ENCODE measurements around the gene TNFSF9.
A peak's percentile ranks its signal among the peaks of the same experiment; 100 is the strongest.
"Not testable (repeated sequence)": the region's sequence is repeated elsewhere in the genome, so short reads cannot be mapped to it uniquely, and the experiment has no call there.

Gene TNFSF9

DNA sequence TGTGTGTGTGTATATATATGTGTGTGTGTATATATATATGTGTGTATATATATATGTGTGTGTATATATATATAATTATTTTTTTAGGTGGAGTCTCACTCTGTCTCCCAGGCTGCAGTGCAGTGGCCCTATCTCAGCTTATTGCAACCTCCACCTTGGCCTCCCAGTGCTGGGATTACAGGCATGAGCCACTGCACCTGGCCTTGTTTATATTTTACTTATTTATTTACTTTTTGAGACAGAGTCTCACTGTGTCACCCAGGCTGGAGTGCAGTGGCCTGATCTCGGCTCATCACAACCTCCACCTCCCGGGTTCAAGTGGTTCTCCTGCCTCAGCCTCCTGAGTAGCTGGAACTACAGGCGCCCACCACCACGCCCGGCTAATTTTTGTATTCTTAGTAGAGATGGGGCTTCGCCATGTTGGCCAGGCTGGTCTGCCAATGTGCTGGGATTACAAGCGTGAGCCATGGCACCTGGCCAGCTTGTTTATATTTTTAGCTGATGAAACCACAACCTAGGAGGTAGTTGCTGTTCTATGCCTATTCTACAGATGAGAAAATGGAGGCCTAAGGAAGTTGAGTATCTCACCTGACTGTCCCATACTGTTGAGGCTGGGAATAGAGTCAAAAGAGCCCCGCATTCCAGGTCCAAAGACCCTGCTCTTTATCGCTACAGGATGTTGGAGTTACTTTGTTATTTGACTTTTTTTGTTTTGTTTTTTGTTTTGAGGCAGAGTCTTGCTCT is 22.6 kb upstream of the TNFSF9 start:
- DNase-seq, result not testable (repeated sequence)

DNA sequence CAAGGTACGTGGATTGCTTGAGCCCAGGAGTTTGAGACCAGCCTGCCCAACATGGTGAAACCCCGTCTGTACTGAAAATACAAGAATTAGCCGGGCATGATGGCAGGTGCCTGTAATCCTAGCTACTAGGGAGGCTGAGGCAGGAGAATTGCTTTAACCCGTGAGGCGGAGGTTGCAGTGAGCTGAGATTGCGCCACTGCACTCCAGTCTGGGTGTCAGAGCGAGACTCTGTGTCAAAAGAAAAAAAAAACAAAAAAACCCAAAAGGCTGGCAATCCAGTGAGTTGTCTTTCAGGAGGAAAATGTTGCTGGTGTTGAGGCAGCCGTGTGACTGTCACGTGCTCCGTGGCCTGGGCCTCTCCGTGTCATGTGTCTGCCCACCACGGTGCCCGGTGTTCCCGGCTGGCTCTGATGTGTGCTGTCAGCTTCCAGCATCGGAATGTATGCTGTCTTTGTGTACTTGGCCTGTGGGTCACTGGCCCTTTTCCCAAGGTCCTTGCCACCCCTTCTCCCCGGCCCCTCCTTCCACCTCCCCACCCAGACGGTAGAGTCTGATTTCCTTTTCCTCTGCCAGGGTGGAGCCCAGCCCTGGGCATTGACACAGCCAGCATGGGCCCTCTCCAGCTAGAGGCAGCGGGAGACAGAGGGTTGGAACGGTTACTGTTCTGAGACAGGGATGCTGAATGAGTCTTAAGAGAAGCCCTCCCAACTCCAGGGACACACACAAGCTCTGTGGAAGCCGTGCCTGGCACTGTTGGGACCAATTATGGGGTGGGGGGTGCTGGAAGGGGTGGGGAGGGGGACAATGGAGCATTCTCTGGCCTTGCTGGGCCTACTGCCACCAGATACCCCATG is 21.5 kb upstream of the TNFSF9 start:
- no peak for DNase-seq

DNA sequence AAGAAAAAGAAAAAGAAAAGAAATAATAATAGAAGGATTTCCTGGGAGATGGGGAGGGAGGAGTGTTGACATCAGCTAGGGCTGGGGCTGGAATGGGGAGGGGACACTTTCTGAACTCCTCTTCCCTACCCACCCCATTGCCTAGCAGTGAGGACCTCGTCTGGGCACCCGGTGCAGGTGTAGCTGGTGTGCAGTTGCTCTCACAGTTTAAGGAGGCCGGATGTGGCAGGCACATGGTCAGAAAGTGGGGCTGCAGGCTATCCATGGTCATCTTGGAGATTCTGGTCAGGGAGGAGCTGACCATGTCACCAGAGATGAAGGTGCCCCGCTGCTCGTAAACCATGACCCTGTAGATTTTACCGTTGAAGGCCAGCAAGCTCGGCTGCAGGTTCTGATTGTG is 20.2 kb upstream of the TNFSF9 start:
- no peak for DNase-seq

DNA sequence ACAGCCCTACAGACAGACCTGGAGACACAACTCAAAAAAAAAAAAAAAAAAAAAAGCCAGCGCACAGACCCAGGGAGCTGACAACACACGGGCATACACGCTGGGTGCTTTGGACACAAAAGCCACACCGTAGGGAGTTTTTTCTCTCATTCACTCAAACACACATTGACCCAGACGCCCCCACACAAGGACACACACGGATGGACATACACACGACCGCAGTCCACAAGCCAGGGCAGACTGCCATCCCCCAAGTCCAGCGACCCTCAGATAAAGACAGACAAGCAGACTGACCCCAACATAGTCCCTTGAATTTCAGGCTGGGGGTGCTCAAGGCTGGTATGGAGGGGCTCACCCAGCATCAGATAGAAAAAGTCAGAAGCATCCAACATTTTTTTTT is 16.7 kb upstream of the TNFSF9 start:
- no peak for DNase-seq

DNA sequence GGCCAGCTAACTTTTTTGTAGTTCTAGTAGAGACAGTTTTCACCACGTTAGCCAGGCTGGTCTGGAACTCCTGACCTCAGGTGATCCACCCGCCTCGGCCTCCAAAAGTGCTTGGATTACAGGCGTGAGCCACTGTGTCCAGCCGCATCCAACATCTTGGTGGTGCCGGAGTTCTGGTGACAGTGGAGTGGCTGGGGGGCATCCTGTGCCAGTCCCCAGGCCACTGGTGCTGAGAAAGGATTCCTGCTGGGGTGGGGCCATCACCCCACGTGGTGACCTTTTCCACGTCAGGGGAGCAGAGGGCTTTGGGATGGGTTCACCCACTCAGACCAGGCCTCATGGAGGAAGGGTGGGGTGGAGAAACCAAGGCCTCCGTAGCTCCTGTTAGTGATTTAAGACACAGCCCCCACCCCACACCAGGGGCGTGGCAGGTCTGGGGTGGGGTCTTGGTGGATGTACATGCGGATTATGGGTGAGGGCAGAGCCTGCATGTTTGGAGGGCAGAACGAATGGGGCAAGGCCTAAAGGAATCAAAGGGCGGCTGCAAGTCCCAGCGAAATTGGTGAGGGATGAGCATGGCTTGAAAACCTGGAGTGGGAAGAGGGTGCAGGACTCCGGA is 15.8 kb upstream of the TNFSF9 start:
- no peak for DNase-seq

DNA sequence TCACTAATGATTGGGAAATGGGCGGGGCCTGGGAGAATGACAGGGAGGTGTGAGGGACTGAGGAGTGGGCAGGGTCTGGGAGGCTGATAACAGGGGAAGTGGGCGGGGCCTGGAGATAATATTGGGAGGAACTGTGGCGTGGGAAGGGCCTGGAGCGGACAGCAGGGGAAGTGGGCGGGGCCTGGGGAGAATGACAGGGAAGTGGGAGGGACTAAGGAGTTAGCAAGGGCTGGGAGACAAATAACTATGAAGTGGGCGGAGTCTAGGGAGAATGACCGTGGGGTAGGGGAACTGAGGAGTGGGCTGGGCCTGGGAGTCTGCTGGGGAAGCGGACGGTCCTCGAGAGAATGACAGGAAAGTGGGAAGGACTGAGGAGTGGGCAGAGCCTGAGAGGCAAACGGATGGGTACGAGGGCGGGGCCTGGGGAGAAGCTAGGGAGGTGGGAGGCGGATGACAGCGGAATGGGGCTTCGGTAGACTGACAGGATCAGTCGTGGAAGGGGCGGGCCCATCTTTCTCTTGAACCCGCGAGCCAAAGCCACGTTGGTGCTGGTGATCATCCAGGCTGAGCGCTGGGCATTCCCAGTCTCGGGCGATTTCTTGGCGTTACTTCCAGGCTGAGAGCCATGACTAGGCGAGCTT is 14.7 kb upstream of the TNFSF9 start:
- DNase-seq, result peak; percentile 92

DNA sequence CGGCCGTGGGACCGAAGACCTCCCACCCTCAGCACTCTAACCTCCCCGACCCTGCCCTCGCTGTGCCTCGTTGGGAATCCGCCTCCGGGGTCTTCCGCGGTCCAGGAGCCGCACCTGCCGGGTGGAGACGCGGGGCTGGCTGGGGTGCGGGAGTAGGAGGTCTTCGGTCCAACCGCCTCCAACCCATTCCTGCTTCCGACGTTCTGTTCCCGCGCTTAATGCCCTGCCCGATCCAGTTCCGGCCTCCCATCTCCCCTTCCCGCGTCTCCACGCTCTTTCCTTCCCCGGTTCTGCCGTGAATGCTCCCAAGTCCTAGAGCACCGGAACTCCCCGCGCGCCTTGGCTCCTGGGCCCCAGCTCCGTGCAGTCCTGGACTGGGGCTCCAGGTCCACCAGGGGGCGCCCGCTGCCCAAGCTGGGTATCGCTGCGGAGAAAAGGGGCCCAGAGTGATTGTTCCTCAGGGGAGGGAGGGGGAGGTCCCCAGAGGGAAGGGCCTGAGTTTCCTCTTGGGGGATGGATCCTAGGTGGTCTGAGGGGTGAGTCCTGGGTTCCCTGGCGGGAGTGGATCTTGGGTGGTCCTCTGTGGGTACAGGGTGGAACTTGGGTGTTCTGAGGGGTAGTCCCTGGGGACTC is 14.1 kb upstream of the TNFSF9 start:
- DNase-seq, result peak; percentile 86

DNA sequence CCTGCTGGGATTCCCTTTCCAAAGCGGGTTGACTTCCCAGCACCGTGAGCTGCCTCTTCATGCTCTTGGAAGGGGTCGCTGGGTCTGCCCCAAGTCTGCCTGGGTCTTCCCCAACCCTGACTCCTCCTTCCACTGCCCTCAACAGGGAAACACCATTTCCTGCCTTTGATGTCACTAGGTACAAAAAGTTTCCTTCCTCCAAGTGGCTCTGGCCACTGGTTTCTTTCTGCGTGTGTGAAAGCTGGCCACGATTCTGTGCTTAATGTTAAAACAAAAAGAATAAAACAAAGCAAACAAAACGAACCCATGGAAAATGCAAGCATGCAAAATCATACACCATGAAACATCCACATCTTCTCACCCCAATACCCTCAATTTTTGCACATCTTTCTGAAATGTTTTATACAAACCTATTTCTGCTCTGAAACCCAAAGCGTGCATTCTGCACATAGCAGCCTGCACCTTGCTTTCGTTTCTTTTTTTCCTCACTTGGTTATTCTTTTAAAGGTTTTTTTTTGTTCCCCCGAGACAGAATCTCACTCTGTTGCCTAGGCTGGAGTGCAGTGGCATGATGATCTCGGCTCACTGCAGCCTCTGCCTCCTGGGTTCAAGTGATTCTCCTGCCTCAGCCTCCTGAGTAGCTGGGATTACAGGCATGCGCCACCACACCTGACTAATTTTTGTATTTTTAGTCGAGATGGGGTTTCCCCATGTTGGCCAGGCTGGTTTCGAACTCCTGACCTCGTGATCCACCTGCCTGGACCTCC is 12.5 kb upstream of the TNFSF9 start:
- no peak for DNase-seq

DNA sequence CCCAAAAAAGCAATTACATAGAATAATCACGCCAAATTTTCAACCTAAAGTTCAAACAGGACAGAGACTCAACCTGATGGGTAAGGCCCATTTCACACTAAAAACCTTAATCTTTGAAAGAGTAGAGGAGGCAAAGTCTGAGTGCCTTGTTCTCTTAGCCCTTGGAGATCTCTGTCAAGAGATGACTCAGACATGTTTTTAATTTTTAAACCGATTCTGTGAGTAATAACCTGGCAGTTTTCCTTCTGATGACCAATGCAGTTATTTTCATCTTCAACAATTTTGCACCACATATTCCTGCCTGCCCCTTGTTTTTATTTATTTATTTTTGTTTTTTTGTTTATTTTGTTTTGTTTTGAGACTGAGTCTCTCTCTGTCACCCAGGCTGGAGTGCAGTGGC is 11.5 kb upstream of the TNFSF9 start:
- DNase-seq, result peak; percentile 82

DNA sequence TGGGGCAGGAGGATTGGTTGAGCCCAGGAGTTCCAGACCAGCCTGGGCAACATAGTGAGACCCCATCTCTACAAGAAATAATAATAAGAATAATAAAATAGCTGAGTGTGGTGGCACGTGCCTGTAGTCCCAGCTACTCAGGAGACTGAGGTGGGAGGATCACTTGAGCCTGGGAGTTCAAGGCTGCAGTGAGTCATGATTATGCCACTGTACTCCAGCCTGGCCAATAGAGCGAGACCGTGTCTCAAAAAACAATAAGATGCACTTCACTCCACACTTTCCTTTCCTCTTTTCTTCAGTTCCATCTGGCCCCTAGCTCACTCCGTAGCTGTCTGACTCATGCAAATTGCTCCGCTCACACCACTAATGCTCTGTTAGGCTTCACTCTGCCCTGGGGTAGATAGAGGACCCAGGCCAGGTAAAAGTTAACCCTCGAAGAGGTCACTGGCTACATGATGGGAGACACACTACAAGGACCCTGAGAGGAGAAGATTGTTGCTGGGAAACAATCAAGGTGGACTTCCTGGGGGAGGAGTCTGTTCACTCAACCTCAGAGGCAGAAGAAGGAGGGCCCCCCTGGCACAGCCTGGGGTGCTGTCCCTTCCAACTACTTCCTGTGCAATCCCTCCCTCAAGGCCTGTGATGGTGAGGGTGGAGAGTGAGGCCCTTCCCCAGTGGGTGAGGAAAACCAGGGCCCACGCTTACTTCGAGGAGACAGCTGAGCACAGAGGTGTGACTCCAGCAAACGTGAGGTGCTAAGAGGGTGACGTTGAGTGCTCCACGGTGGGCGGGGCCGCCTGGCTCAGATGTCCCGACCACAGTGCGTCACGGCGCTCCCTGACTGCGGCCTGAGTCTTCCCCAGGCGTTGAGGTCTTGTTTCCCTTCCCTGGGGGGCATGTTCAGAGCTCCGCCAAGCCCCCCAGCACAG is 8.8 kb upstream of the TNFSF9 start:
- peak; percentile 21 for DNase-seq

DNA sequence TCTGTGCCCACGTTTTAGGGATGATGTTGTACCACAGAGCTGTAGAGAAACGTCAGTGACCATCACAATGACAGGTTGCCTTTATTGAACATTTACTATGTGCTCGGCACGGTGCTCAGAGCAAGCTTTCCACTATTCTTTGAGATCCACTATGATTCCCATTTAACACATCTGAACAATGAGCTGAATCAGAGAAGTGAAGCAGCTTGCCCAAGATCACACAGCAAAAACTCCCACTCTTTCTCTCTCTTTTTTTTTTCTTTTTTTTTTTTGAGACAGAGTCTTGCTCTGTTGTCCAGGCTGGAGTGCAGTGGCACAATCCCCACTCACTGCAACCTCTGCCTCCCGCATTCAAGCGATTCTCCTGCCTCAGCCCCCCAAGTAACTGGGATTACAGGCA is 8.1 kb upstream of the TNFSF9 start:
- DNase-seq, result no peak

DNA sequence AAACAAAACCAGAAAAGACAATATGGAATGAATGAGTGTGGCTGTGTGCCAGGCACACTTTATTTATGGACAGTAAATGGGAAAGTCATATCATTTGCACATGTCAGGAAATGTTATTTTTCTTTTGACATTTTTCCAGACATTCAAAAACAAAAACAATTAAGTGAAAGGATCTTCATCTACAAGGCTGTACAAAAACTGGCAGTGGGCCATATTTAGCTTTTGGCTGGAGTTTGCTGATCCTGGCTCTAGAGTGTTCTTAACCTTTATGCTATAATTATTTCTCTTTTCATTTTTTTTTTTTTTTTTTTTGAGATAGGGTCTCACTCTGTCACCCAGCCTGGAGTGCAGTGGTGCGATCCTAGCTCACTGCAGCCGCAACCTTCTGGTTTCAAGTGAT is 6.5 kb upstream of the TNFSF9 start:
- DNase-seq, result no peak

DNA sequence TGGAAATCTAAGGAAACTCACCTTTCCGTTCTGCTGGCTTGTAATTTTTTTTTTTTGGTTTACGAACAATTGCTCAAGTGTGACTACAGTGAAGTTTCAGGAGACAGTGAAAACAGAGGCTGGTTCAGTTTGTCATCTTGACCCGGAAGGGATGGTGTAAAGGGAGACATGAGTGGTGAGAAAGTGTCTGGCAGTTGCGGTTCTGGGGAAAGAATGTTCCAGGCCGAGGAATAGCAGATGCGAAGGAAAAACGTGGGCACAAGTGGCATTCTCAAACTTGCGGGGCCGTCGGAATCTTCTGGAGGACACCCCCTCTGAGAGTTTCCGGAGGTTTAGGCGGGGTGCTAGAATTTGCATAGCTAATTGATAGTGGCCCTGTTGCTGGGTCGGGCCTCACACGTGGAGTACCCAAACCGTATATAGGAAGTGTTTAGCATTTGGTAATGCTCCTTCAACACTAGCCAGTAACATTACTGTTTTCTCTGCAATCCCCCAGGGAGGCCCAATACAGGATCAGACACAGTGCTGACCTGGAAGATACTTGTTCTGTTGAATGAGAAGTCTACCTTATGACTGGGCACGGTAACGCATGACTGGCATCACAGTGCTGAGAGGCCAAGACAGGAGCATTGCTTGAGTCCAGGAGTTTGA is 2.8 kb upstream of the TNFSF9 start:
- no peak for DNase-seq

DNA sequence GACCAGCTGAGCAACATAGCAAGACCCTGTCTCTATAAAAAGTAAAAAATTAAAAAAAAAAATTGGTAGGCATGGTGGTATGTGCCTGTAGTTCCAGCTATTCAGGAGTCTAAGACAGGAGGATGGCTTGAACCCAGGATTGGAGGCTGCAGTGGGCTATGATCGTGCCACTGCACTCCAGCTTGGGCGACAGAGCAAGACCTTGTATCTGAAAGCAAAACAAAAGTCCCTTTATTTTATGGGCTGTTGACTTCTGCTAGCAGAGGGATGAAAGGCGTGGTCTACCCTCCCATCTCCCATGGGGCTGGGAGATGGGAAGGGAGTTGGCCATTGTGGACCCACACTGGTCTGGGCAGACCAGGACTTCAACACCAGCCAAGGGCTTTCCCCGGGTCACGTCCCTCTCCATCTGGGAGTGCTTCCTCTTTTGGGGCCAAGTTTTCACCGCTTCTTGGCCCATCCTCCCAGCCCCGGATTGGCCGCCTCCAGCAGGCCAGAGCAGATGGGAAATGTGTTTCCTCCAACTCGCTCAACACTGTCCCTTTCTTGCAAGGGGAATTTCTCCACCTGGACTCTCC is 2.2 kb upstream of the TNFSF9 start:
- DNase-seq, result no peak

DNA sequence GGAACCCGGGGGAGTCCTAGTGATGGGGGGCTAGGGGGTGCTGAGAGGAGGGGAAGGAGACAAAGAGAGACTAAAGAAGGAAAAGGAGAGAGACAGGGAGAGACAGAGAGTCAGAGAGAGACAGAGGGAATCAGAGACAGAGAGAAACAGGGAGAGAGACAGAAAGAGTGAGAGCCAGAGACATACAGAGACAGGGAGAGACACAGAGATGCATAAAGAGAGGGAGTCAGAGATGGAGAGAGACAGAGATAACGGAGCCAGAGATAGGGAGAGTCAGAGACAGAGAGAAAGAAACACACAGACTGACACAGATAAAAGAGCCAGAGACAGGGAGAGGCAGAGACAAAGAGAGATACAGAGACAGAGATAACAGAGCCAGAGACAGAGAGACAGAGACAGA is 1.5 kb upstream of the TNFSF9 start:
- no peak for DNase-seq

DNA sequence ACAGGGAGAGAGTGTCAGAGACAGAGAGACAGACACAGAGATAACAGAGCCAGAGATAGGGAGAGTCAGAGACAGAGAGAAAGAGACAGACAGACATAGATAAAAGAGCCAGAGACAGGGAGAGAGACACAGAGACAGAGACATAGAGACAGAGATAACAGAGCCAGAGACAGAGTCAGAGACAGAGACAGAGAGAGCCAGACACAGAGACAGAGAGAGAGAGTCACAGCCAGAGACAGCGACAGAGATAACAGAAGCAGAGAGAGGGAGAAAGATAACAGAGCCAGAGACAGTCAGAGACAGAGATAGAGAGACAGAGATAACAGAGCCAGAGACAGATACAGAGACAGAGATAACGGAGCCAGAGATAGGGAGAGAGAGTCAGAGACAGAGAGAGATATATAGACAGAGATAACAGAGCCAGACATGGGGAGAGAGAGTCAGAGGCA is 865 bp upstream of the TNFSF9 start:
- no peak for DNase-seq

DNA sequence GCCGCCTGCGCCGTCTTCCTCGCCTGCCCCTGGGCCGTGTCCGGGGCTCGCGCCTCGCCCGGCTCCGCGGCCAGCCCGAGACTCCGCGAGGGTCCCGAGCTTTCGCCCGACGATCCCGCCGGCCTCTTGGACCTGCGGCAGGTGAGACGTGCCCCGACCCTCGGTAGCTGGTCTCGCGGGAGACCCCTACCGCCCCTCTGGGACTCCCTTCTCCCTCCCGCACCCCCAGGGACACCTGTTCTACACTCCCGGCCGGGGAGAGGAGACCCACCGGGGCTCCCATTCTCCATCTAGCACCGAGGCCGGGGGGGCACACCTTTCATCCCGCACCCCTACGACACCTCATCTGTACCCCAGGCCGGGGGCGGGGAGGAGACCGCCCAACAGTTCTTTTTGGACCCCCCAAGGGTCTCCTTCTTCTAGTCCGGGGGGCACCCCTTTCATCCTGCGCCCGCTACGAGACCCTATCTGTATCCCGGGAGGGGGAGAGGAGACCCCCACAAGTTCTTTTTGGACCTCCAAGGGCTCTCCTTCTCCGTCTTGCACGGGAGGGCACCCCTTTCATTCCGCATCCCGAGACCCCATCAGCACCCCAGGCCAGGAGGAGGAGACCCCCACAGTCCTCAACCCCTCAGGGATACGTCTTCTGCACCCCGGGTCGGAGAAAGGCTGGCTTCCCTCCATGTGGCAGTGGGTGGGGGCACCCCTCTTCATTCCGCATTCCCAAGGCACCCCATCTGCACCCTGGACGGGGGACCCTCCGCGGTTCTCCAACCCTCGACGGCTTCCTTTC is 533 bp downstream of the TNFSF9 start:
- DNase-seq, result no peak

DNA sequence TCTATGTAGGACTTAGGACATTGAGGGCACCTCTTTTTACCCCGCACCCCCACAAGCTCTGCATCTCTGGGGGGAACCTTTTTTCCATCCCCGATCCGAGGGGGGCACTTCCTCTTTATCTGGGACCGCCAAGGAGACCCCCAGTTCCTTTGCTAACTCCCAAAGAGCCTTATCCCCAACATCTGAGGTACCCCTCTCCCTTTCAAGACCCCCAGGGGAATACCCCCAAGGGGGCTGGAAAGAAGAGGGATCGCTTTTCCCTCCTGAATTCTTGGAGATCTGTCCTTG is 1.1 kb downstream of the TNFSF9 start:
- DNase-seq, result no peak
